Thyroid gland (tissue), 4 donors: ENCODE results near the gene KAT2A.

ENCODE experiments used
- CTCF ChIP-seq, 6 experiments: fragments of 200-600 bp in 3 of 6; fragments of 450-650 bp in 3 of 6; sonication (generic) in 3 of 6; IDR thresholded peaks; one replicate each; pipeline ENCODE4 v1.5.1; 2016 to 2019; ENCODE audit warnings: antibody characterized with exemption in 6 of 6, mild to moderate bottlenecking in 2 of 6, inconsistent platforms in 1 of 6, moderate library complexity in 1 of 6
- POLR2A ChIP-seq, 2 donors: fragments of 450-650 bp; IDR thresholded peaks; one replicate each; pipeline ENCODE4 v1.6.1; 2017; ENCODE audit warnings: antibody characterized with exemption in 2 of 2, mild to moderate bottlenecking in 2 of 2, moderate library complexity in 1 of 2

DNA sequence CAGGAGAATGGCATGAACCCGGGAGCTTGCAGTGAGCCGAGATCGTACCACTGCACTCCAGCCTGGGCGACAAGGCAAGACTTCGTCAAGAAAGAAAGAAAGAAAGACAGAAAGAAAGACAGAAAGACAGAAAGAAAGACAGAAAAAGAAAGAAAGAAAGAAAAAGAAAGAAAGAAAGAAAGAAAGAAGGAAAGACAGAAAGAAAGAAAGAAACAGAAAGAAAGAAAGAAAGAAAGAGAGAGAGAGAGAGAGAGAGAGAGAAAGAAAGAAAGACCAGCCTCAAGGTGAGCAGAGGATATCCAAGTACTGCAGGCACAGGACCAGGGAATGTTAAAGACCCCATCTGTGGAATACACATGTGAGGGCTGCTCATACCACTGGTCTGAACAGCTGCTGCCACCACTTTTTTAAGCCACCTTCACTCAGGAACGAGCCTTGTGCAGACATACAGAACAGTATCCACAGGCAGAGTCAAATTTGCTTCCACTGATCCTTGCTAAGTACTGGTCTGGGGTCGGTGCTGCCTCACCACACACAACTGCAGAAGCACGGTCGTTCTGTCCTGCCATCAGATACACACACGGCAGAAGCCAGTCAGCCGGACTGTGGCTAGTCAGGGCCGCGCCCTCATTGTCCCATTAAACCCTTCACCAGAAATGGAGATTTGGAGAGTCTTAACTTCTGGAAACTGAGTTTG is 25.9 kb upstream of the KAT2A start:
- TF ChIP-seq CTCF (IDR thresholded peaks at IDR 0.05) (no peak), POLR2A (IDR thresholded peaks at IDR 0.05) (no peak)
